K562 (cell line): Measurements from ENCODE around the gene ATP6V0E1.

Experiments
- ARID3B ChIP-seq: fragments of 250-450 bp; sonication (Bioruptor Pico); IDR thresholded peaks from 2 replicates; pipeline ENCODE4 v1.4.0; 2020; ENCODE audit warnings: borderline replicate concordance
- EP300 ChIP-seq: IDR thresholded peaks from 2 replicates; pipeline ENCODE4 v1.6.1; 2012; ENCODE audit warnings: low read length, improper control_type of control experiment
- GMEB1 ChIP-seq: fragments of 250-450 bp; sonication (Bioruptor Pico); IDR thresholded peaks from 2 replicates; pipeline ENCODE4 v1.4.0; 2020; ENCODE audit warnings: mild to moderate bottlenecking
- IRF1 ChIP-seq: sonication (generic); formaldehyde crosslinking; IDR thresholded peaks from 2 replicates; pipeline ENCODE4 v1.8.0; 2022; ENCODE audit warnings: missing genetic modification reagents, mild to moderate bottlenecking, borderline replicate concordance
- KHSRP ChIP-seq: fragments of 450-650 bp; IDR thresholded peaks from 2 replicates; pipeline ENCODE4 v1.6.1; 2017
- MAZ ChIP-seq, 2 experiments: fragments of 450-650 bp in 1 of 2; sonication (generic) in 1 of 2; formaldehyde crosslinking; IDR thresholded peaks in 1 of 2; conservative IDR thresholded peaks in 1 of 2; 2 replicates each; pipeline versions ENCODE4 v1.4.0 to v1.5.0; 2020; ENCODE audit warnings: mild to moderate bottlenecking in 1 of 2, missing genetic modification reagents in 1 of 2
- POLR2A ChIP-seq: fragments of 450-650 bp; conservative IDR thresholded peaks from 2 replicates; pipeline ENCODE4 v1.6.1; 2016
- POLR2AphosphoS5 ChIP-seq: IDR thresholded peaks from 2 replicates; pipeline ENCODE4 v1.6.1; 2011; ENCODE audit warnings: mild to moderate bottlenecking, low read depth, low read length, moderate library complexity; ENCODE audit not compliant: control insufficient read depth, insufficient read depth
- RNF2 ChIP-seq: sonication (generic); IDR thresholded peaks from 2 replicates; pipeline ENCODE4 v1.6.1; 2016
- SMAD3 ChIP-seq: fragments of 450-650 bp; formaldehyde crosslinking; conservative IDR thresholded peaks from 2 replicates; pipeline ENCODE4 v1.4.0; 2020; ENCODE audit warnings: mild to moderate bottlenecking
- ZKSCAN8 ChIP-seq: fragments of 200-800 bp; sonication (Bioruptor generic); IDR thresholded peaks from 2 replicates; pipeline ENCODE4 v1.6.1; 2016; ENCODE audit warnings: missing genetic modification characterization, missing compliant biosample characterization
- ZSCAN29 ChIP-seq: fragments of 450-650 bp; IDR thresholded peaks from 2 replicates; pipeline ENCODE4 v1.6.1; 2017
- TF ChIP-seq, protein P1 (sequence below), 3 experiments: IDR thresholded peaks in 2 of 3; conservative IDR thresholded peaks in 1 of 3; 2 replicates each; pipeline ENCODE4 v1.5.1; 2011 to 2012; ENCODE audit warnings: low read length in 3 of 3, mild to moderate bottlenecking in 3 of 3, control low read depth in 2 of 3, improper control_type of control experiment in 1 of 3, inconsistent platforms in 1 of 3, low read depth in 1 of 3, mixed read lengths in 1 of 3, moderate library complexity in 1 of 3; ENCODE audit not compliant: insufficient read depth in 2 of 3

GRCh38 chr5:173016598-173017046, 33.1 kb downstream of the ATP6V0E1 start:
- no peak for TF ChIP-seq ARID3B
- TF ChIP-seq EP300, result no peak
- TF ChIP-seq RNF2, result no peak
- TF ChIP-seq ZSCAN29, result no peak
- TF ChIP-seq, protein P1, sequence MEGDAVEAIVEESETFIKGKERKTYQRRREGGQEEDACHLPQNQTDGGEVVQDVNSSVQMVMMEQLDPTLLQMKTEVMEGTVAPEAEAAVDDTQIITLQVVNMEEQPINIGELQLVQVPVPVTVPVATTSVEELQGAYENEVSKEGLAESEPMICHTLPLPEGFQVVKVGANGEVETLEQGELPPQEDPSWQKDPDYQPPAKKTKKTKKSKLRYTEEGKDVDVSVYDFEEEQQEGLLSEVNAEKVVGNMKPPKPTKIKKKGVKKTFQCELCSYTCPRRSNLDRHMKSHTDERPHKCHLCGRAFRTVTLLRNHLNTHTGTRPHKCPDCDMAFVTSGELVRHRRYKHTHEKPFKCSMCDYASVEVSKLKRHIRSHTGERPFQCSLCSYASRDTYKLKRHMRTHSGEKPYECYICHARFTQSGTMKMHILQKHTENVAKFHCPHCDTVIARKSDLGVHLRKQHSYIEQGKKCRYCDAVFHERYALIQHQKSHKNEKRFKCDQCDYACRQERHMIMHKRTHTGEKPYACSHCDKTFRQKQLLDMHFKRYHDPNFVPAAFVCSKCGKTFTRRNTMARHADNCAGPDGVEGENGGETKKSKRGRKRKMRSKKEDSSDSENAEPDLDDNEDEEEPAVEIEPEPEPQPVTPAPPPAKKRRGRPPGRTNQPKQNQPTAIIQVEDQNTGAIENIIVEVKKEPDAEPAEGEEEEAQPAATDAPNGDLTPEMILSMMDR (IDR thresholded peaks at IDR 0.05 in 2 of 3, conservative IDR thresholded peaks at IDR 0.05 in 1 of 3; ENCODE audit: insufficient read depth in 2 of 3, low read depth in 1 of 3, low read length in 3 of 3), result no peak
- TF ChIP-seq POLR2A, result no peak
- TF ChIP-seq GMEB1 (CRISPR knock-in tag), result no peak
- no peak for TF ChIP-seq KHSRP
- TF ChIP-seq MAZ (CRISPR knock-in tag; conservative IDR thresholded peaks at IDR 0.05 in 1 of 2, IDR thresholded peaks at IDR 0.05 in 1 of 2), result no peak
- no peak for TF ChIP-seq ZKSCAN8 (CRISPR knock-in tag)
- TF ChIP-seq IRF1 (CRISPR knock-in tag), result no peak
- TF ChIP-seq POLR2AphosphoS5, result no peak
- no peak for TF ChIP-seq SMAD3
